Measurements from ENCODE around the gene TAF15. TPM values are rescaled to one million over a fixed set of nuclear protein-coding genes. Genes with fewer than 3 reads are reported as not detected.

TAF15 gene
- total RNA-seq, 1 experiment from 2014 or later = 202 TPM

DNA sequence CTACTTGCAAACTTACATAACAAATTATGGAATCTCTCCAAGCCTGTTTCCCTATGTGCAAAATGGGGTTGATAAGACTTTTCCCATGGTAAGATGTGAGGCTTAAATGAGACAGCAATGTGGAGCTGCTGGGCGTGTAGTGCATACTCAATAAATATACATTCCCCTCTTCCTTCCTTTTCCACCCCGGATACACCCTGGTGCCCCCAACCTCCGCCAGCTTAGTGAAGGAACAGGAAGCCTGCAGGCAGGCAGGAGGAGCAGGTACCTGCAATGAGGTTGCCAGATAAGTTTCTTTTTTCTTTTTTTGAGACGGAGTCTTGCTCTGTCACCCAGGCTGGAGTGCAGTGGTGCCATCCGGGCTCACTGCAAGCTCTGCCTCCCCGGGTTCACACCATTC is 33.7 kb upstream of the TAF15 start:
- Histone ChIP-seq H3K4me3 (no peak overlapping the region), H3F3A (ENCODE audit: insufficient read depth, low read depth) (peaks cover 22% of the 10 kb centered on the region; the same call in 1 of the 2 replicates), H3K4me1 (replicated peaks; ENCODE audit: insufficient read depth) (peaks cover 27% of the 10 kb centered on the region), H3K9me3 (ENCODE audit: insufficient read depth, low read depth) (no peaks in the 10 kb centered on the region), H3K9me2 (ENCODE audit: insufficient read depth) (no peaks in the 10 kb centered on the region), H2AFZ (no peak overlapping the region), H3K27me3 (ENCODE audit: insufficient read depth, low read depth) (peaks cover 12% of the 10 kb centered on the region), H3K79me2 (ENCODE audit: low read depth) (no peaks in the 10 kb centered on the region), H3K4me2 (no peak overlapping the region), H3K36me3 (ENCODE audit: low read depth) (no peaks in the 10 kb centered on the region), H4K20me1 (ENCODE audit: insufficient read depth) (no peaks in the 10 kb centered on the region), H3K27ac (no peak overlapping the region)
- ChIA-PET CTCF (no interaction called here), POLR2A (ENCODE audit: unreplicated experiment) (no interaction called here)
- TF ChIP-seq, protein P1, sequence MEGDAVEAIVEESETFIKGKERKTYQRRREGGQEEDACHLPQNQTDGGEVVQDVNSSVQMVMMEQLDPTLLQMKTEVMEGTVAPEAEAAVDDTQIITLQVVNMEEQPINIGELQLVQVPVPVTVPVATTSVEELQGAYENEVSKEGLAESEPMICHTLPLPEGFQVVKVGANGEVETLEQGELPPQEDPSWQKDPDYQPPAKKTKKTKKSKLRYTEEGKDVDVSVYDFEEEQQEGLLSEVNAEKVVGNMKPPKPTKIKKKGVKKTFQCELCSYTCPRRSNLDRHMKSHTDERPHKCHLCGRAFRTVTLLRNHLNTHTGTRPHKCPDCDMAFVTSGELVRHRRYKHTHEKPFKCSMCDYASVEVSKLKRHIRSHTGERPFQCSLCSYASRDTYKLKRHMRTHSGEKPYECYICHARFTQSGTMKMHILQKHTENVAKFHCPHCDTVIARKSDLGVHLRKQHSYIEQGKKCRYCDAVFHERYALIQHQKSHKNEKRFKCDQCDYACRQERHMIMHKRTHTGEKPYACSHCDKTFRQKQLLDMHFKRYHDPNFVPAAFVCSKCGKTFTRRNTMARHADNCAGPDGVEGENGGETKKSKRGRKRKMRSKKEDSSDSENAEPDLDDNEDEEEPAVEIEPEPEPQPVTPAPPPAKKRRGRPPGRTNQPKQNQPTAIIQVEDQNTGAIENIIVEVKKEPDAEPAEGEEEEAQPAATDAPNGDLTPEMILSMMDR (conservative IDR thresholded peaks at IDR 0.05) = no peak
- no peak for TF ChIP-seq EZH2 (IDR thresholded peaks at IDR 0.05; ENCODE audit: low read depth)
- BruUV-seq (replicated peaks) = no TSS peak
- DNase-seq = no peak
- intact Hi-C loops (cut with micrococcal nuclease; ENCODE audit: unreplicated experiment) = no loop called here

DNA sequence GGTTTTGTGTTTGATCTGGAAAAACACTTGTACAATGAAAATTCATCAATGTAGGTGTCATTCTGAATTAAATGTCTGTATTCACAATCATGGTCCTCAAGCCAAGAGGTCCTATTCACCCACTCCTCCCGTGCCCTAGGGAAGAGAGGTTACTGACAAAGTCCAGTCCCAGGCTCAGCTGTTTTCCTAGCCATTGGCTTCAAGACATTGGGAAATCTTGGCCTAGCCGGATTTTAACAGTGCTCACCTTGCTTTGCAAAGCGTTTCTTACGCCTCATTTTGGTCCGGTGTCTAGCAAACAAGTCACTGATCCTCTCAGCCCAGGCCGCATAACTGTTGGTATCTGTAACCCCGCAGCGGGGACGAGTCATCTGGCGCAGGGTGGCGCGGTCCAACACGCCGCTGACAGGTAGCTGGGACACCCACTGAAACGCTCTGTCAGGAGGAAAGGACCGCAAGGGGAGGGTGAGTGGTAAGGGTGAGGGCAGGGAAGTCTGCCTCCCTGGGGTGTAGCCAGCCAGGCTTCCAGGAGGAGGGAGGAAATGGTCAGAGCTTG is 30.6 kb upstream of the TAF15 start:
- H3K4me1 ChIP-seq (replicated peaks; ENCODE audit: insufficient read depth) = peaks cover 43% of the 10 kb centered on the region
- BruUV-seq (replicated peaks) = no TSS peak
- no peaks in the 10 kb centered on the region for H4K20me1 ChIP-seq (ENCODE audit: insufficient read depth)
- peak overlapping the region; percentile 41; the same call in 1 of the 2 replicates for H3K27ac ChIP-seq
- no peak overlapping the region for H2AFZ ChIP-seq
- CTCF ChIA-PET = no interaction called here
- DNase-seq = no peak
- H3K36me3 ChIP-seq (ENCODE audit: low read depth) = no peaks in the 10 kb centered on the region
- no peak overlapping the region for H3K4me3 ChIP-seq
- H3K4me2 ChIP-seq = peak overlapping the region; percentile 29
- TF ChIP-seq EZH2 (IDR thresholded peaks at IDR 0.05; ENCODE audit: low read depth) = no peak
- TF ChIP-seq, protein P1 (conservative IDR thresholded peaks at IDR 0.05) = no peak
- peaks cover 32% of the 10 kb centered on the region; the same call in 1 of the 2 replicates for H3F3A ChIP-seq (ENCODE audit: insufficient read depth, low read depth)
- no peaks in the 10 kb centered on the region; the same call in 1 of the 2 replicates for H3K27me3 ChIP-seq (ENCODE audit: insufficient read depth, low read depth)
- intact Hi-C loops (cut with micrococcal nuclease; ENCODE audit: unreplicated experiment) = no loop called here
- H3K9me2 ChIP-seq (ENCODE audit: insufficient read depth) = no peaks in the 10 kb centered on the region
- H3K79me2 ChIP-seq (ENCODE audit: low read depth) = no peaks in the 10 kb centered on the region
- H3K9me3 ChIP-seq (ENCODE audit: insufficient read depth, low read depth) = no peaks in the 10 kb centered on the region
- POLR2A ChIA-PET (ENCODE audit: unreplicated experiment) = no interaction called here

DNA sequence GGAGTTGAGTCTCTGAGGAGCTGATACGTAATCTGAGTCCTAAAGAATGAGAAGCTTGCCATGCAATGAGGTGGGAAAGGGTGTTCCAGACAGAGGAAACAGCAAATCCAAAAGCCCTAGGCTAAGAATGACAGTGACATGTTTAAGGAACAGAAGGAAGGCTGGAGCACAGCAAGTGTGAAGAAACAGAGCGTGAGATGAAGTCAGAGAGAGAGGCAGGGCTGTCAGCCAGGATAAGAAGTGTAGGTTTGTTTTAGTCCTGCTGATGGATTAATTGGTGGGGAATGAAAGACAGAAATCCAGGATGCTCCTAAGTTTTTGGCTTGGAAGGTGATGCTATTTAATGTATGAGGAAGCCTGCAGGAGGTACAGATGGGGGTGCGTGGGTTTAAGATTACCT is 28.3 kb upstream of the TAF15 start:
- TF ChIP-seq, protein P1 (conservative IDR thresholded peaks at IDR 0.05) = no peak
- TF ChIP-seq EZH2 (IDR thresholded peaks at IDR 0.05; ENCODE audit: low read depth) = no peak
- CTCF ChIA-PET = interaction anchor here (0.7 kb wide), 1 partner anchor 11 kb away, joined by 5 read pairs; no protein-coding TSS in a partner anchor

More for the DNA sequence above, 28.3 kb upstream of the TAF15 start:
- intact Hi-C loops (cut with micrococcal nuclease; ENCODE audit: unreplicated experiment) = no loop called here
- Histone ChIP-seq H3K9me3 (ENCODE audit: insufficient read depth, low read depth) (no peaks in the 10 kb centered on the region), H3K27me3 (ENCODE audit: insufficient read depth, low read depth) (no peaks in the 10 kb centered on the region; the same call in 1 of the 2 replicates), H3K79me2 (ENCODE audit: low read depth) (no peaks in the 10 kb centered on the region), H3K4me1 (replicated peaks; ENCODE audit: insufficient read depth) (peaks cover 59% of the 10 kb centered on the region), H3K4me3 (no peak overlapping the region), H3K4me2 (no peak overlapping the region), H3K36me3 (ENCODE audit: low read depth) (no peaks in the 10 kb centered on the region), H2AFZ (no peak overlapping the region), H3K27ac (no peak overlapping the region), H3F3A (ENCODE audit: insufficient read depth, low read depth) (peaks cover 39% of the 10 kb centered on the region; the same call in 1 of the 2 replicates), H3K9me2 (ENCODE audit: insufficient read depth) (no peaks in the 10 kb centered on the region), H4K20me1 (ENCODE audit: insufficient read depth) (no peaks in the 10 kb centered on the region)
- BruUV-seq (replicated peaks) = no TSS peak
- POLR2A ChIA-PET (ENCODE audit: unreplicated experiment) = interaction anchor here (0.5 kb wide), 1 partner anchor 17 kb away, joined by 7 read pairs; no protein-coding TSS in a partner anchor
- DNase-seq = no peak

All from PC-9 (cell line).